Measurements from ENCODE around the gene SUCNR1. TPM values are rescaled to one million over a fixed set of nuclear protein-coding genes. Genes with fewer than 3 reads are reported as not detected.

Gene SUCNR1
- polyA plus RNA-seq, 1 donor from 2014 or later, result not detected

- TF ChIP-seq CTCF (IDR thresholded peaks at IDR 0.05; ENCODE audit: poor library complexity, severe bottlenecking), result no peak
- no peak for TF ChIP-seq EP300 (conservative IDR thresholded peaks at IDR 0.05; ENCODE audit: poor library complexity, severe bottlenecking)
- no peak for TF ChIP-seq EZH2 (IDR thresholded peaks at IDR 0.05; ENCODE audit: borderline replicate concordance, insufficient read depth, low read length, poor library complexity, severe bottlenecking)
- no peak for TF ChIP-seq SMC3 (conservative IDR thresholded peaks at IDR 0.05; ENCODE audit: poor library complexity)
- TF ChIP-seq TAF1 (IDR thresholded peaks at IDR 0.05; ENCODE audit: low read depth), result no peak
- no peak for TF ChIP-seq RAD21 (conservative IDR thresholded peaks at IDR 0.05)
- TF ChIP-seq REST (IDR thresholded peaks at IDR 0.05; ENCODE audit: borderline replicate concordance), result no peak
- no peak for TF ChIP-seq POLR2AphosphoS5 (IDR thresholded peaks at IDR 0.05)
- no peak for TF ChIP-seq MXI1 (conservative IDR thresholded peaks at IDR 0.05; ENCODE audit: poor library complexity, severe bottlenecking)
- Histone ChIP-seq H3K4me2 (ENCODE audit: low read length) (no peak overlapping the region), H3K9me2 (ENCODE audit: insufficient read depth, low read length) (no peaks in the 10 kb centered on the region), H3K79me2 (replicated peaks; ENCODE audit: insufficient read depth, low read length) (no peaks in the 10 kb centered on the region), H3K4me3 (ENCODE audit: low read length) (no peak overlapping the region), H2AFZ (ENCODE audit: low read depth, low read length) (no peak overlapping the region), H3K9me3 (ENCODE audit: low read length) (no peaks in the 10 kb centered on the region), H3F3A (ENCODE audit: insufficient read depth, low read length, poor library complexity, severe bottlenecking) (no peaks in the 10 kb centered on the region), H3K36me3 (ENCODE audit: insufficient read depth, low read length) (no peaks in the 10 kb centered on the region), H4K20me1 (ENCODE audit: insufficient read depth) (no peaks in the 10 kb centered on the region), H3K27ac (ENCODE audit: low read length) (no peak overlapping the region), H3K27me3 (ENCODE audit: insufficient read depth, low read depth, low read length) (no peaks in the 10 kb centered on the region), H3K9ac (ENCODE audit: low read length) (no peak overlapping the region)
Measured at GRCh38 chr3:151900460-151900859, 27.0 kb downstream of the SUCNR1 start.

- no peaks in the 10 kb centered on the region for H3K9me3 ChIP-seq (ENCODE audit: low read length)
- H3K27ac ChIP-seq (ENCODE audit: low read length), result no peak overlapping the region
- H3K27me3 ChIP-seq (ENCODE audit: insufficient read depth, low read depth, low read length), result no peaks in the 10 kb centered on the region
- no peak overlapping the region for H2AFZ ChIP-seq (ENCODE audit: low read depth, low read length)
- no peaks in the 10 kb centered on the region for H4K20me1 ChIP-seq (ENCODE audit: insufficient read depth)
- no peak for TF ChIP-seq POLR2AphosphoS5 (IDR thresholded peaks at IDR 0.05)
- TF ChIP-seq TAF1 (IDR thresholded peaks at IDR 0.05; ENCODE audit: low read depth), result no peak
- no peak for TF ChIP-seq CTCF (IDR thresholded peaks at IDR 0.05; ENCODE audit: poor library complexity, severe bottlenecking)
- no peak for TF ChIP-seq EZH2 (IDR thresholded peaks at IDR 0.05; ENCODE audit: borderline replicate concordance, insufficient read depth, low read length, poor library complexity, severe bottlenecking)
- TF ChIP-seq SMC3 (conservative IDR thresholded peaks at IDR 0.05; ENCODE audit: poor library complexity), result no peak
- no peak for TF ChIP-seq REST (IDR thresholded peaks at IDR 0.05; ENCODE audit: borderline replicate concordance)
- TF ChIP-seq RAD21 (conservative IDR thresholded peaks at IDR 0.05), result no peak
- no peak for TF ChIP-seq EP300 (conservative IDR thresholded peaks at IDR 0.05; ENCODE audit: poor library complexity, severe bottlenecking)
- no peak for TF ChIP-seq MXI1 (conservative IDR thresholded peaks at IDR 0.05; ENCODE audit: poor library complexity, severe bottlenecking)
- H3K36me3 ChIP-seq (ENCODE audit: insufficient read depth, low read length), result no peaks in the 10 kb centered on the region
- H3F3A ChIP-seq (ENCODE audit: insufficient read depth, low read length, poor library complexity, severe bottlenecking), result no peaks in the 10 kb centered on the region
- no peak overlapping the region for H3K9ac ChIP-seq (ENCODE audit: low read length)
- no peak overlapping the region for H3K4me3 ChIP-seq (ENCODE audit: low read length)
- no peaks in the 10 kb centered on the region for H3K79me2 ChIP-seq (replicated peaks; ENCODE audit: insufficient read depth, low read length)
- H3K9me2 ChIP-seq (ENCODE audit: insufficient read depth, low read length), result no peaks in the 10 kb centered on the region
- no peak overlapping the region for H3K4me2 ChIP-seq (ENCODE audit: low read length)
Measured at GRCh38 chr3:151900884-151901643, 27.6 kb downstream of the SUCNR1 start.
